ENCODE results near the gene CFAP61.
"Not testable (repeated sequence)": the region's sequence is repeated elsewhere in the genome, so short reads cannot be mapped to it uniquely, and the experiment has no call there.

The CFAP61 gene

DNA sequence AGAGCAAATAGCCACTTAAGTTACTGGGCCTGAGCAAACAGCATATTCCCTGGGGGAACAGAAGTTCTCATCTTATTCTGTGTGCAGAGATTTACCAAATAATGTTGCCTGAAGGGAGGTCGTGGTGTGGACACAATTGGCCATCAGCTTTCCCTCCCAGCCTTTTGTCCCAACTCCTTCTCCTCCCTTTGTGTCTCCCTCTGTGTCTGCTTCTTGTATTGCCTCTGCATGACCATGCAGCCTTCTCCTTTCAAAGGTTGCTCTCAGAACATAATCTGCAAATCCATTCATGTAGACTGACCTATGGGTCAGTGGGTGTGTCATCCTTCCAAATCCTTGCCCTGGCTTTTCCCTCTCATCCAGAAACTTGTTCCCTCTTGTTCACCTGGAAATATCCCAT, 165.3 kb downstream of the CFAP61 start:
- DNase-seq (ENCODE audit: low read depth), result no peak
- TF ChIP-seq, protein P1, sequence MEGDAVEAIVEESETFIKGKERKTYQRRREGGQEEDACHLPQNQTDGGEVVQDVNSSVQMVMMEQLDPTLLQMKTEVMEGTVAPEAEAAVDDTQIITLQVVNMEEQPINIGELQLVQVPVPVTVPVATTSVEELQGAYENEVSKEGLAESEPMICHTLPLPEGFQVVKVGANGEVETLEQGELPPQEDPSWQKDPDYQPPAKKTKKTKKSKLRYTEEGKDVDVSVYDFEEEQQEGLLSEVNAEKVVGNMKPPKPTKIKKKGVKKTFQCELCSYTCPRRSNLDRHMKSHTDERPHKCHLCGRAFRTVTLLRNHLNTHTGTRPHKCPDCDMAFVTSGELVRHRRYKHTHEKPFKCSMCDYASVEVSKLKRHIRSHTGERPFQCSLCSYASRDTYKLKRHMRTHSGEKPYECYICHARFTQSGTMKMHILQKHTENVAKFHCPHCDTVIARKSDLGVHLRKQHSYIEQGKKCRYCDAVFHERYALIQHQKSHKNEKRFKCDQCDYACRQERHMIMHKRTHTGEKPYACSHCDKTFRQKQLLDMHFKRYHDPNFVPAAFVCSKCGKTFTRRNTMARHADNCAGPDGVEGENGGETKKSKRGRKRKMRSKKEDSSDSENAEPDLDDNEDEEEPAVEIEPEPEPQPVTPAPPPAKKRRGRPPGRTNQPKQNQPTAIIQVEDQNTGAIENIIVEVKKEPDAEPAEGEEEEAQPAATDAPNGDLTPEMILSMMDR (IDR thresholded peaks at IDR 0.05; ENCODE audit: control insufficient read depth, insufficient read depth, low read depth, low read length, missing control alignments), result no peak

GRCh38 chr20:20218106-20218505, 165.8 kb downstream of the CFAP61 start:
- DNase-seq (ENCODE audit: low read depth); H3K4me3 ChIP-seq (ENCODE audit: control insufficient read depth, low read depth, low read length): not testable (repeated sequence)

More for the DNA sequence above, 165.3 kb downstream of the CFAP61 start:
- no peak overlapping the region for H3K4me3 ChIP-seq (ENCODE audit: control insufficient read depth, low read depth, low read length)

GRCh38 chr20:20219016-20219415, 166.7 kb downstream of the CFAP61 start:
- TF ChIP-seq, protein P1 (IDR thresholded peaks at IDR 0.05; ENCODE audit: control insufficient read depth, insufficient read depth, low read depth, low read length, missing control alignments), result no peak
- no peak for DNase-seq (ENCODE audit: low read depth)
- H3K4me3 ChIP-seq (ENCODE audit: control insufficient read depth, low read depth, low read length), result no peak overlapping the region

GRCh38 chr20:20220134-20220533, 167.8 kb downstream of the CFAP61 start:
- H3K4me3 ChIP-seq (ENCODE audit: control insufficient read depth, low read depth, low read length), result no peak overlapping the region
- no peak for DNase-seq (ENCODE audit: low read depth)
- TF ChIP-seq, protein P1 (IDR thresholded peaks at IDR 0.05; ENCODE audit: control insufficient read depth, insufficient read depth, low read depth, low read length, missing control alignments), result no peak

DNA sequence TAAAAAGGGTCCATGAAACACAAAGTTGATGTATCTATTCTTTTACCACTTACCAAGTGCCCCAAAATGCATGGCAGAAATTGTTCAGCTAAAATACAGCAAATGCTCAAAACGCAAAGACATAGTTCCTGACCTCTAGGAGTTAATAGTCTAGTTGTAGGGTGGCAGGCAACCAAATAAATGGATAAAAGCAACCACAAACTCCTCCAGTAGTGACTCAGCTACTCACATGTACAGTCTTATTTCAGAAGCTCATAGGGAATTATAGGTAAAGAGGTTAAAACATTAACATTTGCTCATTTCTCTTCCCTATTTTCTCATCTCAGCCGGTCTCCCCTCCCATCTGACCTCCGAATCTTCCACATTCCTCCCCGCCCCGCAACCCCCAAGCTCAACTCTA, 171.6 kb downstream of the CFAP61 start:
- no peak for DNase-seq (ENCODE audit: low read depth)
- TF ChIP-seq, protein P1 (IDR thresholded peaks at IDR 0.05; ENCODE audit: control insufficient read depth, insufficient read depth, low read depth, low read length, missing control alignments), result no peak
- H3K4me3 ChIP-seq (ENCODE audit: control insufficient read depth, low read depth, low read length), result no peak overlapping the region

DNA sequence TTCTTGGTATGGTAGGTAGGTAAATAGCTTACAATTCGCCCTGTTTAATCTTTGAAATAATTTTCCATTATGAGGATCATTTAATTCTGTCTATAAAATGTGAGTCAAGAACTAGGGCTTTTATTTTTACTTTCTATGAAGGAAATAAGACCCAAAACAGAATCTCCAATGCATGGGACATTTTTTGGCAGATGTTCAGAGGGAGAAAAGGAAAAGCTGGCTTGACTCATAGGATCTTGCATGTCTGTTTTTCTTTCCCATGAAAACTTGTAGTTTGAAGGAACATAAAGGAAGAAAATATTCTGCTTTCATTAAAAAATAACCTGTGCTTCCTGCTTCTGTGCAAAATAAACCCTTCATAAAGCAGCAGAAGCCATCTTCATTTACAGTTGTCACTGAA, 172.5 kb downstream of the CFAP61 start:
- no peak overlapping the region for H3K4me3 ChIP-seq (ENCODE audit: control insufficient read depth, low read depth, low read length)
- no peak for DNase-seq (ENCODE audit: low read depth)
- TF ChIP-seq, protein P1 (IDR thresholded peaks at IDR 0.05; ENCODE audit: control insufficient read depth, insufficient read depth, low read depth, low read length, missing control alignments), result no peak

GRCh38 chr20:20225325-20226043, 173.2 kb downstream of the CFAP61 start:
- no peak overlapping the region for H3K4me3 ChIP-seq (ENCODE audit: control insufficient read depth, low read depth, low read length)
- no peak for DNase-seq (ENCODE audit: low read depth)
- TF ChIP-seq, protein P1 (IDR thresholded peaks at IDR 0.05; ENCODE audit: control insufficient read depth, insufficient read depth, low read depth, low read length, missing control alignments), result no peak
